ENCODE measurements around the gene FOXR1.

- TF ChIP-seq CTCF (IDR thresholded peaks at IDR 0.05), result no peak
- TF ChIP-seq POLR2A (IDR thresholded peaks at IDR 0.05), result no peak
- TF ChIP-seq EP300 (IDR thresholded peaks at IDR 0.05), result no peak
- TF ChIP-seq POLR2AphosphoS5 (IDR thresholded peaks at IDR 0.05), result no peak
These were observed 54.0 kb downstream of the FOXR1 start for GRCh38 chr11:119025541-119025940.

Measured in suprapubic skin (tissue), 4 donors.